NCI-H82 treated with DMSO at 0.1 percent for 48 hours (cell line): ENCODE measurements around the gene RAD51AP1.

Source experiments
- DNase-seq: peaks from one replicate; lab custom pipeline; 2025; ENCODE audit not compliant: unreplicated experiment; lab: John Stamatoyannopoulos, UW

Gene RAD51AP1

GRCh38 chr12:4589941-4590340 lies 51.3 kb downstream of the RAD51AP1 start:
- DNase-seq: no peak

GRCh38 chr12:4591180-4591687 lies 52.5 kb downstream of the RAD51AP1 start:
- peak; percentile 49 for DNase-seq

GRCh38 chr12:4595881-4596280 lies 57.2 kb downstream of the RAD51AP1 start:
- DNase-seq: no peak

GRCh38 chr12:4603421-4603820 lies 64.7 kb downstream of the RAD51AP1 start:
- DNase-seq: no peak

GRCh38 chr12:4603946-4604345 lies 65.3 kb downstream of the RAD51AP1 start:
- no peak for DNase-seq

- peak; percentile 84 for DNase-seq
Measured at GRCh38 chr12:4604684-4605193, 66.0 kb downstream of the RAD51AP1 start.

GRCh38 chr12:4607056-4607455 lies 68.4 kb downstream of the RAD51AP1 start:
- DNase-seq: peak; percentile 96

- DNase-seq: no peak
Measured at GRCh38 chr12:4609071-4609470, 70.4 kb downstream of the RAD51AP1 start.
